HepG2 (cell line): ENCODE data around the gene WDR45B.

Source experiments
- MIER2 ChIP-seq: IDR thresholded peaks from 2 replicates; pipeline ENCODE4 v1.6.1; 2016; ENCODE audit warnings: missing biosample characterization, missing genetic modification reagents
- MYC ChIP-seq: sonication (generic); formaldehyde crosslinking; IDR thresholded peaks from 2 replicates; pipeline ENCODE4 v1.9.0; 2021; ENCODE audit warnings: missing genetic modification reagents, borderline replicate concordance
- ZNF790 ChIP-seq: sonication (generic); formaldehyde crosslinking; IDR thresholded peaks from 2 replicates; pipeline ENCODE4 v1.8.0; 2022; ENCODE audit warnings: missing genetic modification reagents, mild to moderate bottlenecking, borderline replicate concordance

DNA sequence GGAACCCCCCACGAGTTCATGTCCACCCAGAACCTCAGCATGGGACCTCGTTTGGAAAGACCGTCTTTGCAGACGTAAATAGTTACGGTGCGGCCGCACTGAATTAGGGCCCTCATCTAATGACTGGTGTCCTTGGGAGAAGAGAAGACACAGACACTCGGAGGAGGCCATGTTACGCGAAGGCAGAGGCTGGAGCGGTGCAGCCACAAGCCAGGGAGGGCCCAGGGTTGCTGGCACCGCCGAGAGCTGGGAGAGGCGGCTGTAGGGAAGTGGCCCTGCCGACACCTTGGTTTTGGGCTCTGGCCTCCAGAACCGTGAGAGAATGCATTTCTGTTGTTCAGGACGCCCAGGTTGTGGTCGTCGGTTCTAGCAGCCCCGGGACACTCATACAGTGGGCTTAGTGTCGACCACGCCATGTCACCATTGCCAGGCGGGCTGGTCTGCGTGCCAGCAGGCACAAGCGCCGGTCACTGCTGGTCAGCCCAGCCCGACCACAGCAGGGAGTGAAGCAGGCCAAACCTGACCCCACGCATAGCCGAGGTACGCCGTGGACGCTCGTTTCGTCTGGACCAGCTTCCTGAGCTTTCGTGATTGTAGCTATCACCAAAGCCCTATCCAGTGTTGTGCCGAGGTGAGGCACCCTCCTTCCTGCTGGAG lies 10.7 kb upstream of the WDR45B start:
- TF ChIP-seq ZNF790 (CRISPR knock-in tag) (no peak), MIER2 (CRISPR knock-in tag) (no peak), MYC (CRISPR knock-in tag) (no peak)
